OCI-LY3 (cell line): Measurements from ENCODE around the gene MIER1.

Experiments
- EZH2phosphoT487 ChIP-seq: fragments of 200-600 bp; shearing (Covaris generic); IDR thresholded peaks from 2 replicates; pipeline ENCODE4 v1.6.1; 2018; ENCODE audit warnings: antibody characterized with exemption, mixed run types, low read depth
- TF ChIP-seq, protein P1 (sequence below): fragments of 200-600, 300-600 bp; sonication (generic); IDR thresholded peaks from 2 replicates; pipeline ENCODE4 v1.5.1; 2014; ENCODE audit warnings: antibody characterized with exemption, low read length, low read depth

DNA sequence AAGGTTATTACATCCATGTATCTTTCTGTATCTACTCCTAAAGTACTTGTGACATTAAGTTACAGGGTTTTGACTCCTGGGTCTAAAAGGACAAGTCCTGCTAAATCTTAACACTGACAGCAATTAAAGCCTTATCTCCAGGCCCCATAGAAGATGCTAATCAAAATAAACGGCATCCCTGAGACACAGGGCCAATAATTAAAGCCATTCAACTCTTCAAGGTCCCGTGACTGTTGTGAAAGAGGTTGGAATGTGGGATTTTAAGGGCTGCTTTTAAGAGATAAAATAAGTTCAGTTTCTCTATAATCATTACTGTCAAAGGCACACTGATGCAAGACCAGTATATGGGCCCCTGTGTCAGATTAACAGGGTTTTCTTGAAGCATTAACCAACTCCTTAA, 8.5 kb upstream of the MIER1 start:
- TF ChIP-seq, protein P1, sequence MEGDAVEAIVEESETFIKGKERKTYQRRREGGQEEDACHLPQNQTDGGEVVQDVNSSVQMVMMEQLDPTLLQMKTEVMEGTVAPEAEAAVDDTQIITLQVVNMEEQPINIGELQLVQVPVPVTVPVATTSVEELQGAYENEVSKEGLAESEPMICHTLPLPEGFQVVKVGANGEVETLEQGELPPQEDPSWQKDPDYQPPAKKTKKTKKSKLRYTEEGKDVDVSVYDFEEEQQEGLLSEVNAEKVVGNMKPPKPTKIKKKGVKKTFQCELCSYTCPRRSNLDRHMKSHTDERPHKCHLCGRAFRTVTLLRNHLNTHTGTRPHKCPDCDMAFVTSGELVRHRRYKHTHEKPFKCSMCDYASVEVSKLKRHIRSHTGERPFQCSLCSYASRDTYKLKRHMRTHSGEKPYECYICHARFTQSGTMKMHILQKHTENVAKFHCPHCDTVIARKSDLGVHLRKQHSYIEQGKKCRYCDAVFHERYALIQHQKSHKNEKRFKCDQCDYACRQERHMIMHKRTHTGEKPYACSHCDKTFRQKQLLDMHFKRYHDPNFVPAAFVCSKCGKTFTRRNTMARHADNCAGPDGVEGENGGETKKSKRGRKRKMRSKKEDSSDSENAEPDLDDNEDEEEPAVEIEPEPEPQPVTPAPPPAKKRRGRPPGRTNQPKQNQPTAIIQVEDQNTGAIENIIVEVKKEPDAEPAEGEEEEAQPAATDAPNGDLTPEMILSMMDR = no peak
- no peak for TF ChIP-seq EZH2phosphoT487
